PFSK-1 (cell line): ENCODE data around the gene ACSL3.

Experiments
- FOXP2 ChIP-seq: optimal IDR thresholded peaks from 2 replicates; pipeline ENCODE3; 2011; ENCODE audit warnings: borderline replicate concordance, control low read depth, inconsistent platforms; ENCODE audit not compliant: insufficient read depth; ENCODE audit errors: extremely low read length, extremely low read depth
- POLR2AphosphoS5 ChIP-seq: IDR thresholded peaks from 2 replicates; pipeline ENCODE4 v1.6.1; 2012; ENCODE audit warnings: low read depth, mild to moderate bottlenecking, control low read depth, low read length, moderate library complexity
- REST ChIP-seq, 2 experiments: IDR thresholded peaks; 2 replicates each; pipeline versions ENCODE4 v1.6.1 to v1.8.0; 2011 to 2012; ENCODE audit warnings: low read depth in 2 of 2, low read length in 2 of 2, control low read depth in 1 of 2, inconsistent platforms in 1 of 2, mild to moderate bottlenecking in 1 of 2, moderate library complexity in 1 of 2; ENCODE audit not compliant: insufficient read depth in 1 of 2
- SIN3A ChIP-seq: IDR thresholded peaks from 2 replicates; pipeline ENCODE4 v1.6.1; 2012; ENCODE audit warnings: mild to moderate bottlenecking, low read length, moderate library complexity, borderline replicate concordance; ENCODE audit not compliant: insufficient read depth
- TAF1 ChIP-seq: IDR thresholded peaks from 2 replicates; pipeline ENCODE4 v1.6.1; 2012; ENCODE audit warnings: low read length, control low read depth, borderline replicate concordance; ENCODE audit not compliant: insufficient read depth

The ACSL3 gene

DNA sequence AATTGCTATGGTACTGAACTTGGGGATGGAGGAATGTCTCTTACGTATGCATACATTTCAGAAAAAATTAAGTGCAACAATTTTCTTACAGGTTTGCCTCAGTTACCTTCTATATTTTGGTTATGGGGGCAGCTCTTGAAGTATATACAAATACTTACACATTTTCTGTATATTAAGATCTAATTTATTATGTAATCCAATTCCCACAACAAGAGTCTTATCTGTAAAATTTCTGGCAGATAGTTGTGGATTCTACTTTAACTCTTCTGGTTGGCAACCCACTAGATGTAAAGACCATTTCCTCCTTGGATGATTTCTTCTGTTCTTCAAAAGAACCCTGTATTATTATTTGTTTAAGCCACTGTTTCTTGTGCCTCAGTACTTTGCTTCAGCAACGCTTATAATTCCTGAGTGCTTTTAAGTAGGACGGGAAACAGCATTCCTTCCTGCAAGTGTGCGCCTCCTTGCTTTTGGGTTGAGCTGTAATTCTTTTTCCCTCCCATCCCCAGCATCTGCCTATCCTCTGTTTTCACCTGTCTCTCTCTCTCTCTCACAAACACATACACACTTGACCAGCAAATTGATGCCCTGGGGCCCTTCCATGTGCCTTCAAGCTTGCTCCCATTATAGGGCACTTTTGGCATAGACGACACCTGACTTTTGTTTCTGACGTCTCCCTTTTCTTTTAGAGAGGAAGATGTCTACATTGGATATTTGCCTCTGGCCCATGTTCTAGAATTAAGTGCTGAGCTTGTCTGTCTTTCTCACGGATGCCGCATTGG is 61.4 kb downstream of the ACSL3 start:
- TF ChIP-seq SIN3A (no peak), TAF1 (no peak), FOXP2 (no peak), REST (IDR thresholded peaks at IDR 0.05; ENCODE audit: insufficient read depth in 1 of 2, low read depth in 2 of 2, low read length in 2 of 2) (no peak), POLR2AphosphoS5 (no peak)

GRCh38 chr2:222926915-222927314 is 66.1 kb downstream of the ACSL3 start:
- TF ChIP-seq POLR2AphosphoS5: no peak
- TF ChIP-seq TAF1: no peak
- no peak for TF ChIP-seq REST (IDR thresholded peaks at IDR 0.05; ENCODE audit: insufficient read depth in 1 of 2, low read depth in 2 of 2, low read length in 2 of 2)
- no peak for TF ChIP-seq SIN3A
- no peak for TF ChIP-seq FOXP2

GRCh38 chr2:222927600-222927999 is 66.8 kb downstream of the ACSL3 start:
- TF ChIP-seq POLR2AphosphoS5 (no peak), TAF1 (no peak), REST (IDR thresholded peaks at IDR 0.05; ENCODE audit: insufficient read depth in 1 of 2, low read depth in 2 of 2, low read length in 2 of 2) (no peak), FOXP2 (no peak), SIN3A (no peak)

- TF ChIP-seq TAF1 (no peak), FOXP2 (no peak), SIN3A (no peak), POLR2AphosphoS5 (no peak), REST (IDR thresholded peaks at IDR 0.05; ENCODE audit: insufficient read depth in 1 of 2, low read depth in 2 of 2, low read length in 2 of 2) (no peak)
These were observed 67.5 kb downstream of the ACSL3 start for GRCh38 chr2:222928335-222928734.
